Ascending aorta (tissue), 2 donors: ENCODE measurements around the gene DCAF10. TPM values are rescaled to one million over a fixed set of nuclear protein-coding genes. Genes with fewer than 3 reads are reported as not detected.
"Not testable (repeated sequence)": the region's sequence is repeated elsewhere in the genome, so short reads cannot be mapped to it uniquely, and the experiment has no call there.

Experiments used
- DNase-seq, 2 donors: peaks; one replicate each; pipeline ENCODE4 v3.0.0-alpha.2; 2019; ENCODE audit warnings: low spot score in 2 of 2
- H3K27ac ChIP-seq, 2 donors: fragments of 200-600 bp; sonication (generic); one replicate each; pipeline ENCODE4 v1.5.1; 2016 to 2017; ENCODE audit warnings: mild to moderate bottlenecking in 1 of 2
- H3K27me3 ChIP-seq: fragments of 200-600 bp; sonication (generic); one replicate; pipeline ENCODE4 v1.5.1; 2017
- H3K36me3 ChIP-seq, 2 donors: fragments of 200-600 bp; sonication (generic); one replicate each; pipeline ENCODE4 v1.5.1; 2016
- H3K4me1 ChIP-seq, 2 donors: fragments of 200-600 bp; sonication (generic); one replicate each; pipeline ENCODE4 v1.5.1; 2016 to 2017; ENCODE audit warnings: mild to moderate bottlenecking in 1 of 2
- H3K4me3 ChIP-seq, 2 donors: fragments of 200-600 bp; sonication (generic); one replicate each; pipeline ENCODE4 v1.5.1; 2016 to 2017; ENCODE audit warnings: mild to moderate bottlenecking in 1 of 2
- H3K9me3 ChIP-seq, 2 donors: fragments of 200-600 bp; sonication (generic); one replicate each; pipeline ENCODE4 v1.5.1; 2016
- intact Hi-C: fragments of 100-400 bp; cut with DNase I; formaldehyde crosslinking; loops from one replicate; pipeline ENCODE4 v1.15.1; 2023
- total RNA-seq: library from RNA; depleted of rRNA; stranded (reverse); fragments of >200 nt; gene quantifications from one replicate; pipeline ENCODE4 v1.1.0, GENCODE V29; 2016
- TF ChIP-seq, protein P1 (sequence below), 3 experiments: fragments of 200-600 bp in 2 of 3; fragments of 450-650 bp in 1 of 3; sonication (generic) in 2 of 3; IDR thresholded peaks; one replicate each; pipeline ENCODE4 v1.5.1; 2016 to 2019; ENCODE audit warnings: antibody characterized with exemption in 3 of 3, mild to moderate bottlenecking in 1 of 3, moderate library complexity in 1 of 3

Gene DCAF10
- total RNA-seq, 1 donor from 2014 or later, result 23.5 TPM

DNA sequence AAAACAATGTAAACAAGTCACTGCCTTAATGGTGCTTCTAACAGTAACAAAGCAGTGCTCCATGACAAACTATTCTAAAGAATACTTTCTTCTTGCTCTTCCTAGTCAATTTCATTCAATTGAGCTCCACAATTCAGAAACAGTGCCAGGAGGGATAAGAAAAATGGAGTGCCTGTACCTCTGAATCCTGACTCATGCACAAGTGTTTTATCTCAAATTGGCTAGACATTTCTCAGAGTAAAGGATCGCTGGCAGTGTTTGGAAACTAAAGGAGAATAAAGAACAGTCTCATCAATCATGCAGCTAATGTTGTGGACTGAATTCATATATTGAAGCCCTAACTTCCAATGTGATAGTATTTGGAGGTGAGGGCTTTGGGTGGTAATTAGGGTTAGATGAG lies 75.8 kb downstream of the DCAF10 start:
- Histone ChIP-seq H3K36me3 (peaks cover 5 to 23% of the 10 kb centered on the region in 2 donors), H3K4me3 (no peak overlapping the region), H3K27ac (no peak overlapping the region), H3K9me3 (no peaks in the 10 kb centered on the region), H3K27me3 (no peaks in the 10 kb centered on the region), H3K4me1 (no peaks in the 10 kb centered on the region)
- intact Hi-C loops, result no loop called here
- no peak for DNase-seq
- TF ChIP-seq, protein P1, sequence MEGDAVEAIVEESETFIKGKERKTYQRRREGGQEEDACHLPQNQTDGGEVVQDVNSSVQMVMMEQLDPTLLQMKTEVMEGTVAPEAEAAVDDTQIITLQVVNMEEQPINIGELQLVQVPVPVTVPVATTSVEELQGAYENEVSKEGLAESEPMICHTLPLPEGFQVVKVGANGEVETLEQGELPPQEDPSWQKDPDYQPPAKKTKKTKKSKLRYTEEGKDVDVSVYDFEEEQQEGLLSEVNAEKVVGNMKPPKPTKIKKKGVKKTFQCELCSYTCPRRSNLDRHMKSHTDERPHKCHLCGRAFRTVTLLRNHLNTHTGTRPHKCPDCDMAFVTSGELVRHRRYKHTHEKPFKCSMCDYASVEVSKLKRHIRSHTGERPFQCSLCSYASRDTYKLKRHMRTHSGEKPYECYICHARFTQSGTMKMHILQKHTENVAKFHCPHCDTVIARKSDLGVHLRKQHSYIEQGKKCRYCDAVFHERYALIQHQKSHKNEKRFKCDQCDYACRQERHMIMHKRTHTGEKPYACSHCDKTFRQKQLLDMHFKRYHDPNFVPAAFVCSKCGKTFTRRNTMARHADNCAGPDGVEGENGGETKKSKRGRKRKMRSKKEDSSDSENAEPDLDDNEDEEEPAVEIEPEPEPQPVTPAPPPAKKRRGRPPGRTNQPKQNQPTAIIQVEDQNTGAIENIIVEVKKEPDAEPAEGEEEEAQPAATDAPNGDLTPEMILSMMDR (IDR thresholded peaks at IDR 0.05), result no peak

DNA sequence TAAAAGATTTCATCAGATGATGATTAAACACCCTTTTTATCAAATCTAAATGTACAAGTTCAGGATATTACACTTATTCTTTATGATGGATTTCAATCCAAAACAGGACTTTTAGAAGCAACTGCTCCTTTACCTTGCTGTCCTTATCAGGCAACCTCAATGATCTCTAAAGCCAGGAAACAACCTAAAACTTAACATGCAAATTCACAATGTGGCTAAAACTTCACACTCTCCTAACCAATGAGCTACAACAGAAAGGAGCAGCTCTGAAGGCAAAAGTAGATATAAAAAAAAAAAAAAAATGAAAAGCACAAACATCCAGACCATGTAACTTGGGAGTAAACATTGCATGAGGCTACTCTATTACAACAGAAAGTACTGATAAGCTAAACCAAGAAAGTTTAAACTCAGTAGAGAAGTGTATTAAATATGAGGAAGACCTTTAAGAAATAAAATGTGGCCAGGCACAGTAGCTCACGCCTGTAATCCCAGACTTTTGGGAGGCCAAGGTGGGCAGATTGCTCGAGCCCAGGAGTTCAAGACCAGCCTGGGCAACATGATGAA lies 80.4 kb downstream of the DCAF10 start:
- H3K27me3 ChIP-seq, result no peaks in the 10 kb centered on the region
- no peak overlapping the region for H3K27ac ChIP-seq
- no peak for DNase-seq
- no peaks in the 10 kb centered on the region for H3K4me1 ChIP-seq
- TF ChIP-seq, protein P1 (IDR thresholded peaks at IDR 0.05), result no peak
- H3K9me3 ChIP-seq, result no peaks in the 10 kb centered on the region
- peaks cover 5 to 31% of the 10 kb centered on the region in 2 donors for H3K36me3 ChIP-seq
- H3K4me3 ChIP-seq, result no peak overlapping the region
- intact Hi-C loops, result no loop called here

DNA sequence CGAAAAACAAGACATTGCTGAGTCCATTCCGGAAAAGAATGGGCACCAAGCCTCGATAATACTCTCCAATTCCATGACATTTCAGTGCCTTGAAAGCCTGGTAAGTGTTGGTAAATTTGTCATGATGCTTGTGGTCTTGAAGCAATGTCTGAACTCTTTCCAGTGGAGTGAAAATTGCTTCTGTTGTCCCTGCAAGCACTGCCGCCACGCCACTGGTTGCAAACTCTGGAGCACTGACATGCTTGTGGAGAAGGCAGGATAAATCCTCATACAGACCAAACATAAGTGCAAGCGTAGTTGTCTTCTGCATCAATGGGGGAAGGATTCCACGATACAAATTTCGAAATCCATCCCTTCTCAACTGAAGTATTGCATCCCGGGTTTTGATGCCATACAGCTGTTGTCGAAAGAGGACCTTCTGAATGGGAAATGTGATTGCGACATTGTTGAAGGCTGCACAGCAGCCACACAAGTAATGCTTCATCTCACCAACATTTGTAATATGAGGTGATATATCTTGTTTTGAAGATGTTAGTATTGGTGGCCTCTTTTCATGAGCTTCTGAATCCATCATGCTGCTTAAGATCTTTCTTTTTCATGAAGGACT lies 87.5 kb downstream of the DCAF10 start:
- H3K9me3 ChIP-seq, intact Hi-C loops, H3K4me1 ChIP-seq, DNase-seq, H3K4me3 ChIP-seq, H3K27me3 ChIP-seq, H3K27ac ChIP-seq: not testable (repeated sequence)
- H3K36me3 ChIP-seq, result peaks cover 18 to 42% of the 10 kb centered on the region in 2 donors

DNA sequence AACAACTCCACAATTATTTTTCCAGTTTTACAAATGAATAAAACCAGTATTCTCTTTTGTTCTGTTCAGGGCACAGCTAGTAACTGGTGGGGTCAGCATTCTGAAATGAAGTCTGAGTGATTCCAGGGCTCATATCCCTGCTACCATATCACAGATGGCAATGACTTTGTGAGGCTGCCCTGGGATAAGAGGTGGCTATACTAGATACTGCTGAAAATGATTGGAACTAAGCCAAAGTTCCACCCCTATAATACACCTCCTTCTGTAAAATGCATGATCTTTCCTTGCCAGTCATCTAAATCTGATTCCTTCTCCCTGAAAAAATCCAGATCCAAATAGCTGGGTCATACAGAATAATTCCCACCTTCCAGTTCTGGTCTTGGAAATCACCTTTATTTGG lies 88.9 kb downstream of the DCAF10 start:
- TF ChIP-seq, protein P1 (IDR thresholded peaks at IDR 0.05), result no peak
- no peak overlapping the region for H3K27ac ChIP-seq
- no peak for DNase-seq
- H3K4me1 ChIP-seq, result no peaks in the 10 kb centered on the region
- H3K9me3 ChIP-seq, result no peaks in the 10 kb centered on the region
- peaks cover 31 to 56% of the 10 kb centered on the region in 2 donors for H3K36me3 ChIP-seq
- intact Hi-C loops, result no loop called here
- no peak overlapping the region for H3K4me3 ChIP-seq
- no peaks in the 10 kb centered on the region for H3K27me3 ChIP-seq

DNA sequence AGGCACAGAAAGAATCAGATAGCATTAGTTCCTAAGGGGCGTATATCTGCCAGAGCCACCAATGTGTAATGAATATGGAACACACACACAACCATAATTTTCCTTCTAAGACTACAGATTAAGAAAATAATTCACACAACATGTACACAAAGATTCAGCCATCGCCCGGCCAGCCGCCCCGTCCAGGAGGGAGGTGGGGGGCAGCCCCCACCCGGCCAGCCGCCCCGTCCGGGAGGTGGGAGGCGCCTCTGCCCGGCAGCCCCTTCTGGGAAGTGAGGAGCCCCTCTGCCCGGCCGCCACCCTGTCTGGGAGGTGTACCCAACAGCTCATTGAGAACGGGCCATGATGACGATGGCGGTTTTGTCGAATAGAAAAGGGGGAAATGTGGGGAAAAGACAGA lies 90.4 kb downstream of the DCAF10 start:
- H3K27ac ChIP-seq, H3K4me1 ChIP-seq, intact Hi-C loops, H3K9me3 ChIP-seq, DNase-seq, H3K27me3 ChIP-seq, H3K4me3 ChIP-seq: not testable (repeated sequence)
- H3K36me3 ChIP-seq, result peaks cover 39 to 63% of the 10 kb centered on the region in 2 donors

DNA sequence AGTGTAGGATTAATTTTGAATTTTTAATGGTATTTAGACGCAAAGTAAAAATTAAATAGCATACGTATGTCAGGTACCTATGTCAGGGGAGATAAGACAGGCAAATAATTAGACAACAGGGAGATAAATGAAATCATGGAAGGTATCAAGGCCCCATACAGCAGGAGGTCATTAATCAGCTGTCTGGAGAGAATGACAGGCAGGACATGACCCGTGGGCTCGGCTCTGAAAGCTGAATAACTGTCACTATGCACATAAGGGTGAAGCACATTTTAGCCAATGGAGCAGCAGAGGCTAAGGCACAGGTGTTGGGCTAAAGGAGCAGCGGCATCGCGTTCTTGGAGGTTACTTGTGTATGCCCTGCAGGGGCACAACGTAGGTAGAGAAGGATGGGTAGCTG lies 91.5 kb downstream of the DCAF10 start:
- H3K4me1 ChIP-seq, result no peaks in the 10 kb centered on the region
- intact Hi-C loops, result no loop called here
- TF ChIP-seq, protein P1 (IDR thresholded peaks at IDR 0.05), result no peak
- no peak overlapping the region for H3K27ac ChIP-seq
- no peak for DNase-seq
- H3K36me3 ChIP-seq, result peaks cover 43 to 68% of the 10 kb centered on the region in 2 donors
- H3K9me3 ChIP-seq, result no peaks in the 10 kb centered on the region
- H3K27me3 ChIP-seq, result no peaks in the 10 kb centered on the region
- H3K4me3 ChIP-seq, result no peak overlapping the region
